Measurements from ENCODE around the gene L2HGDH. TPM values are rescaled to one million over a fixed set of nuclear protein-coding genes. Genes with fewer than 3 reads are reported as not detected.
A peak's percentile ranks its signal among the peaks of the same experiment; 100 is the strongest.
"Not testable (repeated sequence)": the region's sequence is repeated elsewhere in the genome, so short reads cannot be mapped to it uniquely, and the experiment has no call there.

The L2HGDH gene
- total RNA-seq, 3 donors from 2014 or later: 3.8 to 6.9 (median 6.3) TPM

GRCh38 chr14:50319293-50319692 is 7.3 kb upstream of the L2HGDH start:
- intact Hi-C loops (cut with DNase I; ENCODE audit: low total_unique reads): no loop called here
- H3K27ac ChIP-seq: no peak overlapping the region
- TF ChIP-seq CTCF (IDR thresholded peaks at IDR 0.05) (no peak), POLR2A (IDR thresholded peaks at IDR 0.05) (no peak), POLR2AphosphoS5 (IDR thresholded peaks at IDR 0.05) (no peak)
- H3K9me3 ChIP-seq: no peaks in the 10 kb centered on the region
- peaks cover 0 to 6% of the 10 kb centered on the region in 2 donors for H3K4me1 ChIP-seq
- DNase-seq (ENCODE audit: low spot score in 2 of 2): no peak
- no peaks in the 10 kb centered on the region for H3K27me3 ChIP-seq
- no peak overlapping the region for H3K4me3 ChIP-seq
- no peaks in the 10 kb centered on the region for H3K36me3 ChIP-seq

GRCh38 chr14:50318031-50318626 is 6.1 kb upstream of the L2HGDH start:
- no peaks in the 10 kb centered on the region for H3K27me3 ChIP-seq
- no peak overlapping the region for H3K27ac ChIP-seq
- no peak overlapping the region for H3K4me3 ChIP-seq
- intact Hi-C loops (cut with DNase I; ENCODE audit: low total_unique reads): no loop called here
- no peak for DNase-seq (ENCODE audit: low spot score in 2 of 2)
- H3K9me3 ChIP-seq: no peaks in the 10 kb centered on the region
- TF ChIP-seq CTCF (IDR thresholded peaks at IDR 0.05) (peak; percentile 47 to 53 (median 52)), POLR2A (IDR thresholded peaks at IDR 0.05) (no peak), POLR2AphosphoS5 (IDR thresholded peaks at IDR 0.05) (no peak)
- H3K36me3 ChIP-seq: no peaks in the 10 kb centered on the region
- H3K4me1 ChIP-seq: peaks cover under 1 to 8% of the 10 kb centered on the region in 2 donors

GRCh38 chr14:50314098-50314497 is 2.1 kb upstream of the L2HGDH start:
- intact Hi-C loops (cut with DNase I; ENCODE audit: low total_unique reads); H3K36me3 ChIP-seq: not testable (repeated sequence)

GRCh38 chr14:50312734-50313054 is 665 bp upstream of the L2HGDH start:
- Histone ChIP-seq H3K27me3 (no peaks in the 10 kb centered on the region), H3K9me3 (no peaks in the 10 kb centered on the region), H3K4me1 (peaks cover 4 to 5% of the 10 kb centered on the region in 2 donors), H3K27ac (peak overlapping the region; percentile 95 to 97), H3K4me3 (peak overlapping the region; percentile 84 to 91 (median 88)), H3K36me3 (no peaks in the 10 kb centered on the region)
- TF ChIP-seq CTCF (IDR thresholded peaks at IDR 0.05) (no peak), POLR2AphosphoS5 (IDR thresholded peaks at IDR 0.05) (no peak), POLR2A (IDR thresholded peaks at IDR 0.05) (no peak)
- DNase-seq (ENCODE audit: low spot score in 2 of 2): no peak
- intact Hi-C loops (cut with DNase I; ENCODE audit: low total_unique reads): no loop called here

More at GRCh38 chr14:50314098-50314497, 2.1 kb upstream of the L2HGDH start:
- H3K9me3 ChIP-seq; H3K4me1 ChIP-seq; H3K4me3 ChIP-seq; H3K27me3 ChIP-seq; H3K27ac ChIP-seq; DNase-seq (ENCODE audit: low spot score in 2 of 2): not testable (repeated sequence)

GRCh38 chr14:50311337-50311971 is 575 bp downstream of the L2HGDH start:
- Histone ChIP-seq H3K4me1 (peaks cover 4 to 5% of the 10 kb centered on the region in 2 donors), H3K27me3 (no peaks in the 10 kb centered on the region), H3K36me3 (no peaks in the 10 kb centered on the region), H3K27ac (peak overlapping the region; percentile 95 to 97), H3K9me3 (no peaks in the 10 kb centered on the region), H3K4me3 (peak overlapping the region; percentile 84 to 91 (median 88))
- intact Hi-C loops (cut with DNase I; ENCODE audit: low total_unique reads): no loop called here
- TF ChIP-seq POLR2A (IDR thresholded peaks at IDR 0.05) (no peak), CTCF (IDR thresholded peaks at IDR 0.05) (peak in 2 of 3 donors; percentile 62 to 66), POLR2AphosphoS5 (IDR thresholded peaks at IDR 0.05) (no peak)
- no peak for DNase-seq (ENCODE audit: low spot score in 2 of 2)

Measured in breast epithelium (tissue), 4 donors.